HG03575 (cell line): ENCODE results near the gene LRMDA.

ENCODE experiments used
- ATAC-seq: cut with Tn5 transposase; IDR thresholded peaks from one replicate; pipeline ENCODE4 v1.9.1; 2021; ENCODE audit not compliant: unreplicated experiment, insufficient number of reproducible peaks, low FRiP score; ENCODE audit errors: extremely low read depth

LRMDA gene

DNA sequence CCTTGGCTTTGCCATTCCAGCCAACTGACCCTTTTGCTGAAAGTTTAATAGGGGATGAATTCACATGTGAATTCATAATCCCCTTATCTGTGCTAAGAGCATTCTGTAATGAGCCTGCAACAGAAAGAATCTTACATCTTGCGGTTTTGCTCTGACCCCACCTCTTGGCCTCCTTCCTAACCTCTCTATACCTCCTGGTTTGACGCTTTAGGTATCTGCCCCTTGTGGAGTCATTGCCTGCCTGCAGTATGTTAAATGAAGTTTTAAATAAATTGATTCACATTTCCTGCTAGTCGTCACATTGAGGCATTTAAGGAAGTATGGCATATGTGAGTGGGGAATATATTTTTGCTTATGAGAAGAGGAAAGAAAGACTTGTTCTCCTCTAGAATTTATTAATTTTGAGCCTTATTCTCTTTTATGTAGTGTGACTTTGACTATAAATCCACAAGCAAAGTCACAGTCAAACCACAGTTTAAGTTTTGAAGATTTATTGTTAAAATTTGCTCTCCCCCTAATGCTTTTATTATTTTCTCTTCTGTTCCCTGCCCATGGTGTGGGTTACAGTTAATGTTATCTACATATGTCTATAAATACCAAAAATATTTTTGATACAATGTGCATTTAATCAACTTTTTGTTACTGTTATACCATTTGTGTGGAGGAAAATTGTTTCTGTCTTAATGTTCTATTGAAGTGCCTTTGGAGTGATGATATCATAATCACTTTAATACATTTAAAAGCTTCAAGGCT is 60.9 kb downstream of the LRMDA start:
- no peak for ATAC-seq

DNA sequence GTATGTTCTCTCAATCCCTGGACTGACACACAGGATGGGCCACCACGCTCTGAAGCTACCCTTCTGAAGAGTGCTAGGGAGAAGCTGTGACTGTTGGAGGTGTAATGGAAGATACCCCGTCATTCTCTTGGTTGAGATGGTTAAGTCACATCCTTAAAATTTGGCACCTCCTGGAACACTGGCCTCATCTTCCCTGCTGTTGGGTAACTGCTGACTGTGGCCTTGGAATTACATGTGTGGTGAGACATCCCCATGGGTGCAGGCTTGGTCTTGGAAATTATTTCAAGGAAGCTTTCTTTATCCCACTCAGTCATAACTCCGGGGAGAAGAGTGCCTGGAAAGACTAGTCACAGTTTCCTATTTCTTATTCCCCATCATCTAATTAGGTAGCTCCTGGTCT is 62.0 kb downstream of the LRMDA start:
- ATAC-seq, result no peak

DNA sequence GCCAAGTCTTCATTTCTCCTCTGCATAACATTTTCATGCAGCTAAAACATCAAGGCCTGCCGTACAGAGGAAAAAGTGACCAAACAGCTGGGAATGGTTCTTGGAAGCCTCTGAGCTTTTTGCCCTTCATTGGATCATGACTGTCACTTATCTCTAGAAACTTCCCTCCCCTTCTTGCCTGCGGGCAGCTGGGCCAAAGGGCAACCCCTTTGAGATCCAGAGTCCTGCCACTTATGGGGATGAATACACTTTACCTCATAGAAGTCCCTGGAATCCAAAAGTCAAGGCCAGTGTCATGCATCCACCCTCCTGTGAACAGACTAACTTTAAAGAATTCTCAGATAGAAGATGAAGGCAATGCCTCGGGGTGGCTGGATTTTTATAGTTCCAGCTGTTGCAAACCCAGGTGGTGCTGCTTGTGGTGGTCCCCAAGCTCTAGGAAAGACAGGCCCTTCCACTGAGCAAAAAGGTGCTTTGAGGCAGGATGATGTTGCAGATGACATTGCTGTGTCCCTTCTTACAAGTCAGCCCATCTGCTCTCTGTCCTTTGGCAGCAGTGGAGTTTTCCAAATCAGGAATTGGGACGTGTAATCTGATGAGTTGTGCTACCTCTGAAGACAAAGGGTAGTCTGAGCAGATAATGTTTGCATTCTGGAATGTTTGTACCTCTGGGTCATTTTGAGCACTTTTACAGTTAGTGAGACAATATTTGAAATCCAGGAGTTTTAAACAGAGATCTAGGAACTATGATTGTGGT is 64.2 kb downstream of the LRMDA start:
- no peak for ATAC-seq

DNA sequence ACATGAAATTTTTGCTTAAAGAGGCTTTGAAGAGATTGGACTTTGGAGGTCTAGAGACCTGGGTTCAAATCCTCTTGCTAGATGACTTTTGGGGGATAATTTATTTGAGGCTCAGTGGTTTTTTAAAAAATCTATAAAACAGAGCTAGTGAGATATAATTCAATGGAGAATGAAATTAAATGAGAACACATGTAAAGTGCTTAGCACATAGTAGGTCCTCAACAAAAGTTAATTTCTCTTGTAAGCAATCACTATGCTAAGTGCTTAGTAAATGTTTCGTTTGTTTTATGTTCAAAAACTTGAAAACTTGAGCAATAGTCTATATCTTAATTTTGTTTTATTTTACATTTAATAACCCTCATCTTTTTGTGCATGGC is 64.8 kb downstream of the LRMDA start:
- no peak for ATAC-seq

DNA sequence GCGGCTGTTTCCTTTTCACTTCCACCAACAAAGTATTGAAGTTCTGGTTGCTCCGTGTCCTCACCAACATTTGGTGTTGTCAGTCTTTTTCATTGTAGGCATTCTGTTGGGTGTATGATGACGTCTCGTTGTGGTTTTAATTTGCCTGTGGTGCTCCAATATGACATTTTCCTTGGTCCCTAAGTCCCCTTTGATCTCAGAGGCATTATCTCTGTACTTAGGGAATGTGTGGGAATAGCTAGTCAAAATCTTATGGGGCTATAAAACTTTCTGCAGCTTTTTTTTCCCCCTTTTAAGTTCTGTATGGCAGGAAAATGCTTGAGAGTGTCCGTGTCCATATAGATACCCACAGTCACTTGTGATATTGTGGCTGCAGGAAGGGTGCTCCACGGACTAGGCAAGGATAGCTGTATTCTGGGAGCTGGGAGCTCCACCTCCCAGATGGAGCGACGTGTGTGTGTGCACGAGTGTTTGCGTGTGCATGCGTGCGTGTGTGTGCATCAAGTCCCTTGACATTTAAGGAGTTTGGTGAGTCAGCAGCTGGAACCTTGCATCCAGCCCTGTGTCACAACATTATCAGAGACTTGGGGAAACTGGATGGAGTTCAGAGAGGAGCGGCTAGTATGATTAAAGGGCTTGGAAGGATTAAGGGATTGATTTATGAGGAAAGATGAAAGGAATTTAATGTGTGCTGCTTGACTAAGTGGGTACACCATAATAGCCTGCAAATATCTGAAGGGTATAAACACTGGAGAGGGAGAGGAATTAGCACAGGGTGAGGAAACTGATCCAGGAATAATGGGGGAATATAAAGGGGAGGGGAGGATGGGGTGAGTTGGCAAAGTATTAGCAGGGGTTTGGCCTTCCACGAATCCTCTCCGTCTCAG is 66.8 kb downstream of the LRMDA start:
- no peak for ATAC-seq

DNA sequence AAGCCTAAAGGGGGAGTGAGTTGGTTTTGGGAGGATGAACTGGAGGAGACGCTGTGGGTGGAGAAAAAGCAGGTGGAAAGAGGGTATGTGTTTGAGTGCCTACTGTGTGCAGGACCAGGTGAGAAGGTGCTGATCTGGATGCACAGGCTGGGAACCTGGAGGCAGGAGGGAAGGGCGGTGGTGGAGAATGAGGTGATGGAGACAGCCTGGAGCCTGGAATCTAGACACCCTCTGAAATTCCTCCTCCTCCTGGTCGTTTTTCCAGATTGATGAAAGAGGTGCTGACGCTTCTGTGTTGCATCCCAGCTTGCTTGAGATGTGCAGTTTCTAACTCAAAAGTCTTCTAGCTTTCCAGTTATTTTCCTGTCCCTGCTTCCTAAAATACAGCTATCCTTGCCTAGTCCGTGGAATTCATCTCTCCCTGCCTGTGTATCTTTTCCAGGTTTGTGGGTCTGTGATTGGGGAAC is 67.5 kb downstream of the LRMDA start:
- ATAC-seq, result no peak

DNA sequence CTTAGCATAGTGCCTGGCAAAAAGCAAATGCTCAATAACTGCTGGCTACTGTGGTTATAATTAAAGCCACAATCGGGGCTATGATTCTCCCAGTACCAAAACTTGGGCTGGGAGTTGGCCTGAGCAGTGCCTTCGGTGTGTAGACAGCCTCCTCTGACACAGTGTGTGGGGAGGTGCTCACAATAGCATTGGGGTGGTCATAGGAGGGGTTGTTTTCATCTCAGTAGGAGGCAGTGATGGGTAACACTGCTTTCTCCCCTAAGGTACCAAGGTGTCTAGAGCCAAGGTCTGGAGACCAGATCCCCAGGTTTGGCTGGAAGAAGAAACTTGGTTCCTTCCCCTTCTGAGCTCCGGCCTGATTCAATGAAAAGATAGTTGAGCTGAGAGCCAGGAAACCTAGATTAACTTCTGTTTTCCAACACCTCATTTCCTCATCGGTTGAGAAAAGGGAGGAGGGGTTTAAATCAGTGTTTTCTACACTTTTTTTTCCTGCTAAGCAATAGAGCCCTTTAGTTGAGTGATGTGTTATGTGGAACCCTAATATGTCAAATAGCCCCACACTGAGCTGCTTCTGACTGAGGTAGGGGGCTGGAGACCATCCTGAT is 68.2 kb downstream of the LRMDA start:
- no peak for ATAC-seq

DNA sequence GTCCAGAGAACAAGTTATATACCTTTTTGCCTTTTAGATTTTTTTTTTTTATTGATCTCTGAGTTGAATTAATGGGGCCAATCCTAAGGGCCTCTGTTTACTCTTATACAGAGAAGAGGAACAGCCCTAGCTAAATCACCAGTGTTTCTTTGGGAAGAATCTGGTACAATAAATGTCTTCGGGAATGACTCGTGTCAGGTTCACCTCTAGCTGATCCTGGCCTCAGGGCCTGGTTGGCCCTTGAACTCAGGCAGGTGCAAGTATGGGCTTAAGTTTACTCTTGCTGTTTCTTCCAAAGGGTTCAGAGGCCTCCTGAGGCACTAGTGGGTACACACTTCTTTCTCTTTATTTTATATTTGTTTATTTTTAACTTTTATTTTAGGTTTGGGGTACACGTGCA is 71.0 kb downstream of the LRMDA start:
- ATAC-seq, result no peak

DNA sequence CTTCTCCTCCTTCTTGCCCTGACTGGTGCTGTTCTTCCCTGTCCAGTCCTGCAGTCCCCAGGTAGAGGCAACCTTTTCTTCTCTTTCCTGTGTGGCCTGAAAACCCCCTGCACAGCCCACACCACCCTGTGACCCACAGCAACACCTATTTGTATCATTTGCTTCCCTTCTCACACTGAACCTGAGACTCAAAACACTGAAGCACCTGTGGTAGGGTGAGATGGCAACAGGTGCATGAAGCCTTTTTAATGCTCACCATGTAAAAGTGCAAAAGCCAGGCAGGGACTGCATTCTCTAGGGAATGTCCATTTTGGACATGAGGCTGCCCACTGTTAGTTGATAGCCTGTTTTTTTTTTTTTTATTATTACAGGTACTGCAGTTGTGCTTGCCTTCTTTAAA is 71.4 kb downstream of the LRMDA start:
- no peak for ATAC-seq

DNA sequence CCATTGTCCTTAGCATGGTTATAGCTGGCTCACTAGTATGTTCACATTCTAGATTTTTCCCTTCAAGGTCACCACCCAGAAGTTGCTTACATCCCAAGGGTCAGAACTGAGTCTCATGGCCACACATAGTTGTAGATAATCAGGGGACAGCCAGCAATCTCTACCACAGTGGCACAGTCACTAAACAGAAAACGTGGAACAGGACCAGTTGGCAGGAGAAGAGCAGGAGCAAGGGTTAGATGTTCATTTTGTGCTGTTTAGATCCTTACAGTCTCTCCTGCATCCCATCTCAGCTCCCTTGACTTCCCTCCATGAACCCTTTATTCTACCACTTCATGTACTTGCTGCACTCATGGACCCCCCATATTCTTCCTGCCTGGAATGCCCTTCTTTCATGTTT is 73.9 kb downstream of the LRMDA start:
- no peak for ATAC-seq

DNA sequence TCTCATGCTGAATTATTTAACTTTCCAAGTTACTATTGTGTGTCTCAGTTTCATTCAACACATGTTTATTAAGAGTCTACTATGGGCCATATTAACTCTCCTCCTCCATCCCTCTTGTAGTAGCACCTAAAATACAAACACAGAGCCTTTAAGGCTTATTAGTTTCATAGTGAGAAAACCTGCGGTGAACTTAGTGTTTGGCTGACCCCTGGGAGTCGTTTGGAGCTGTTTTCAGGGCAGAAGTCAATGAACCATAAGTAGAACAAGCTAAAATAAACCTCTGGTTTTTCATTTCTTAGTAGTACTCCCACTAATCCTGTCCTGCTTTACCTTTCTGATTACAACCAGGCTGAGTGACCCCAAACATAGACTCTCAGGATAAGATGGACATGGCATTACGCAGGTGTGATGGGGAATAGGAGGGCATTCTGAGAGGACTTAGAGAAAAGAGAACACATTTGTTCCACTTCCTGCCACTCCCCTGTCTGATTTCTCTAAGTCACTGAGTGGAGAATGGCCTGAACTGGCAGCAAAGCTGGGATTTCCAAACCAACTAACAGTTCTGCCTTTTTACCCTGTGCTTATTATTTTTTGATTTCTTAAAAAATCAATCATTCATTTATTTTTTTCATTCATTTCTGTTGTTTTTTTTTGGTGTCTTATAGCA is 74.5 kb downstream of the LRMDA start:
- ATAC-seq, result peak; percentile 73

DNA sequence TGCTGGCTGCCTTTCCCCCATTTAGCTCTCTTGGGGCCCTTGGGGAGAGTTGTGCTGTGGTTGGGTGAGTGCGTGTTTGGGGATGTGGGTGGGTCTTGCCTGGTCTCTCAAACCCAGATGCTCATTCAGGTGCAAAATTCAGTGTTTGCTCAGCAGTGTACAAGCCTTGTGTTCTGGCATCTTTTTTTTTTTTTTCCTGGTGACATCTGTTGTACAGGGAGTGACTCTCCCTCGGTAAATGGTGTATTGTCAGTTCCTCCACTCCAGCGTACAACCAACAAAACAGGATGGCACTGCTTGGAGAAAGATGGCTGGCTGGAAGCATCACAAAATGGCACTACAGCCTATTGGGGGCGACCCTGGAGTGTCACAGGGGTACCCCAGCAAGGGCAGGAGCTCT is 75.5 kb downstream of the LRMDA start:
- ATAC-seq, result no peak

DNA sequence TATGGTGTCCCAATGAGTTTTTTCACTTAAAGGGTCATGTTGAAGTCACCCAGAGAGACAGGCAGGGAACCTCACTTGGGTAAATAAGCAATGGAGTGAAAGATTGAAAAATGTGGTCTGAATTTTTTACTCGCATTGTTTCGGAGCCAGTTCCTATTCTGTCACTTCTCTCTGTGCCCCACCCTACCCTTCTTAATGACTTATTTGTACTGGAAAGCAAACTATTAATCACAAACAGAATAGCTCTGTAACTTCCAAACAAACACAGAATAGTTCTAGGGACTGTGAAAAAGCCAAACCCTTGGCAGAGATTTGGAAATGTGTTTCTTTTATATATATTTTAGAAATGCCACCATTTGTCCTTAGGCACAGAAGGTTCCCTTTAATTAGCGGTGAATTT is 76.0 kb downstream of the LRMDA start:
- ATAC-seq, result no peak

DNA sequence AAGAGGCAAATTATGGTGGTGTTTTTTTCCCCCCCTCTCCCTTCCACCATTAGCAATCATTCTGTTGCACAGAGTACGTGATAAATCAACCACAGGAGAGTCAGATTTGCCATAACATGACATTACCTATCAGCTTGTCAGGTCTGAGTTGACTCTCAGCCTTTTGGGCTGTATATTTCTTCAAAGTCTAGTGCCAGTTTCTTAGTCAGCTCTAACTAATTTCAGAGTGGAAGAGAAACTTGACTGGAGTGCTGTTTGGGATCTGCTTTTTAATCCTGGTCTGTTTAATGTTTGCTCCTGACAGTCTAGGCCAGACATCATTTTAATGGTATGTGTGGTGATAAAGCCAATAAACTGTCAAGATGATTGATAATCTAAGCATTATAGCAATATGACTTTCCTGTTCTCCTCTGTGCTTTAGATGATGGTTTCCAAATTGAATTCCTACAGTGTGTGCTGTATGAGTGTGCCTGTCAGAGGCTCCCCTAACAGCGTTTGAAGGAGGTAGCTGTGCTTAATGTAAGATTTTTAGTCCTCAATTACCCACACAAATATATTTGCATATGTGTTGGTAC is 76.9 kb downstream of the LRMDA start:
- no peak for ATAC-seq

DNA sequence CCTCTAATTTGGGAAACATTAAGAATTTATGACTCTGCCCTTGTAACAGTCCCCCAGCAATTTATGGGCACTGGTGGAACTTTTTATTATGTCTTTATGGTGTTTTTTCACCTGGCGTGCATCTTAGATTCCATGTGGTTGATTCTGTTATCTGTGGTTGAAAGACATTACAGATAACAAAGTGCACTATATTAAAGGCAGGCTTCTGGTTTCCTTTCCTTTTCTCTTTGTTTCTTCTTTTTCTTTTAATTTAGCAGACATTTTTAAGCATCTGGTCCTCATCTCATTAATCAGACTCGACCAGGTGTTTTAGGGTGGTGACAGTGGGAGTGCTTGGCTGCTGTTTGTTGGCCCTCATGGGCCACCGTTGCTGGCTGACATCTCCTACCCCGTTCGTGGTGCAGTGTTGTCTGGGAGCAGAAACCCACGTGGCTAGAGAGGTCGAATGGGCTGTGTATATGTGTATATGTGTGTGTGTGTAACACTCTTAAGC is 77.4 kb downstream of the LRMDA start:
- no peak for ATAC-seq

DNA sequence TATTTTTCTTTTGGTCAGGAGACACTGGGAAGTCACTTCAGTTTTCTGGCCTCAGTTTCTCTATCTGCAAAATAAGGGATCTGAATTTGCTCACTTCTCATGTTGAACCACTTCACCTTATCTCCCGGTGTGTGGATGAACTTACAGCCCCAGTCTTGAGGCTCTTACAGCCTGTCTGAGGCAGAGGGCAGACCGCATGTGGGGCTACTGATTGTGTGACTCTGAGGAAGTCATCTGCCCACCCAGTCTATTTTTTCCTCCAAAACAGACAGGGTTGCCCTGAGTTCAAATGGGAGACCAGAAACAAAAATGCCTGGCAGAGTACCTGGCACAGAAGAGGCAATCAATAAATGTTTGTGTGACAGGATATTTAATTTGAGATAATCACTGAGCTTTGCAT is 78.3 kb downstream of the LRMDA start:
- ATAC-seq, result no peak

DNA sequence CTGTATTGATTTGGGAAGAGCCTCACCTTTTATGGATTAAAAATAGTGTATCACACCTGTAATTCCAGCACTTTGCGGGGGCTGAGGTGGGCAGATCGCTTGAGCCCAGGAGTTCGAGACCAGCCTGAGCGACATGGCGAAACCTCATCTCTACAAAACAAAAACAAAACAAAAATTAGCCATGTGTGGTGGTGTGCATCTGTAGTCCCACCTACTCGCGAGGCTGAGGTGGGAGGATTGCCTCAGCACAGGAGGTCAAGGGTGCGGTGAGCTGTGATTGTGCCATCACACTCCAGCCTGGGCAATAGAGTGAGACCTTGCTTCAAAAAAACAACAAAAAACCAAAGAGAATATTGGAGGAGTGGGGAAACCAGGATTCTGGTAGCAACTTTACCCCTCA is 79.6 kb downstream of the LRMDA start:
- no peak for ATAC-seq

DNA sequence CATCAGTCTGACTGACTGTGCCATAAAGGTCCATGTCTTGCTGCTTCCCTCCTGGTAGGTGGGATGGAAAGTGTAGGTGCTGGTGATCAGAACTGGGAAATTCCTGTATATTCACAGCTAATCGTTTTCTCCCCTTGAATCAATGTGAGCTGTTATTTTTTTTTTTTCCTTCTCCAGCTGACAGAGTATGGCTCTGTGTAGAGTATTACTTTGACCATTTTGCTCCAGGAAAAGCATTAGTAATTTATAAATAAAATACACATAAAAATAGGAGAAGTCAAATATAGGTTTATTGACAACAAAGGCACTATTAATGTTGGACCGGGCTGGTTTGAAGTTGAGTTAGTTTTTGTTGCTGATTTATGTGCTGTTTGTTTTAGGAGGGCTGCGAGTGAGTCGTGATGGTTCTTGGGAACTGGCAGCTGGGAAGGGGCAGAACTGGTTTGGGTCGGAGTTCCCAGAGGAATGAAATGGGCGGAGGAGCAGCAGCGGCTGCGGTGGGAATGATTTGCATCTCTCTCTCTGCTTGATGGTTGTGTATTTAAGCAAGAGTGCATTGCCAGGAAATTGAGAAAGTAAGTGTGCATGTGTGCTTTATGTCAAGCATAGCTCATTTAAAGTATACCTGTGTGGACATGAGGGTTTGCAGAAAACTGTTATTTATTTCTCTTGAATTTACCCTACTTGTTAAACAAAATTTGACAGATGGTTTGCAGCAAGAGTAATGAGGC is 80.9 kb downstream of the LRMDA start:
- no peak for ATAC-seq
